ENCODE measurements around the gene DHX30. TPM values are rescaled to one million over a fixed set of nuclear protein-coding genes. Genes with fewer than 3 reads are reported as not detected.

The DHX30 gene
- total RNA-seq, 1 experiment from 2014 or later: 65.1 TPM

GRCh38 chr3:47890828-47891612 is 88.1 kb downstream of the DHX30 start:
- Histone ChIP-seq H3K4me3 (ENCODE audit: low read depth in 2 of 2, low read length in 2 of 2) (no peak overlapping the region), H3K27me3 (ENCODE audit: control insufficient read depth, insufficient read depth, low read length) (no peaks in the 10 kb centered on the region), H3K9me3 (ENCODE audit: control insufficient read depth, insufficient read depth, low read depth, low read length) (no peaks in the 10 kb centered on the region), H3K4me1 (ENCODE audit: control insufficient read depth, insufficient read depth, low read length) (no peaks in the 10 kb centered on the region), H3K36me3 (ENCODE audit: control insufficient read depth, insufficient read depth, low read length) (no peaks in the 10 kb centered on the region), H3K27ac (ENCODE audit: low read length) (no peak overlapping the region)
- TF ChIP-seq POLR2AphosphoS5 (IDR thresholded peaks at IDR 0.05; ENCODE audit: low read depth, low read length): no peak
- no peak for TF ChIP-seq SIN3A (IDR thresholded peaks at IDR 0.05; ENCODE audit: borderline replicate concordance, insufficient read depth, low read depth, low read length)
- TF ChIP-seq REST (IDR thresholded peaks at IDR 0.05; ENCODE audit: insufficient read depth in 1 of 2, low read depth in 2 of 2, low read length in 1 of 2): no peak
- TF ChIP-seq CTCF (IDR thresholded peaks at IDR 0.05): no peak
- no peak for TF ChIP-seq TCF7L2 (IDR thresholded peaks at IDR 0.05; ENCODE audit: low read depth, low read length)
- DNase-seq (ENCODE audit: low read depth, low spot score): no peak
- ChIA-PET POLR2A (interaction anchor here (0.5 kb wide), 1 partner anchor 12 kb away, joined by 12 read pairs; no protein-coding TSS in a partner anchor), CTCF (interaction anchor here (0.7 kb wide), 1 partner anchor 99 kb away, joined by 3 read pairs; no protein-coding TSS in a partner anchor)
- intact Hi-C loops (cut with micrococcal nuclease; ENCODE audit: unreplicated experiment) (no loop called here), in situ Hi-C loops (cut with HindIII; ENCODE audit: low pct_unique_long_range_greater_than_20kb, low sequenced_read_pairs) (no loop called here)
- BruUV-seq (replicated peaks): no TSS peak
- no peak for ATAC-seq

- CTCF ChIA-PET: no interaction called here
- BruUV-seq (replicated peaks): no TSS peak
- no peaks in the 10 kb centered on the region for H3K36me3 ChIP-seq (ENCODE audit: control insufficient read depth, insufficient read depth, low read length)
- intact Hi-C loops (cut with micrococcal nuclease; ENCODE audit: unreplicated experiment): no loop called here
- no peaks in the 10 kb centered on the region for H3K4me1 ChIP-seq (ENCODE audit: control insufficient read depth, insufficient read depth, low read length)
- no peaks in the 10 kb centered on the region for H3K27me3 ChIP-seq (ENCODE audit: control insufficient read depth, insufficient read depth, low read length)
- DNase-seq (ENCODE audit: low read depth, low spot score): no peak
- no peak for TF ChIP-seq TCF7L2 (IDR thresholded peaks at IDR 0.05; ENCODE audit: low read depth, low read length)
- no peak for TF ChIP-seq SIN3A (IDR thresholded peaks at IDR 0.05; ENCODE audit: borderline replicate concordance, insufficient read depth, low read depth, low read length)
- no peak for TF ChIP-seq POLR2AphosphoS5 (IDR thresholded peaks at IDR 0.05; ENCODE audit: low read depth, low read length)
- TF ChIP-seq REST (IDR thresholded peaks at IDR 0.05; ENCODE audit: insufficient read depth in 1 of 2, low read depth in 2 of 2, low read length in 1 of 2): no peak
- H3K27ac ChIP-seq (ENCODE audit: low read length): no peak overlapping the region
- in situ Hi-C loops (cut with HindIII; ENCODE audit: low pct_unique_long_range_greater_than_20kb, low sequenced_read_pairs): no loop called here
- no peak for ATAC-seq
- POLR2A ChIA-PET: interaction anchor here (0.5 kb wide), 1 partner anchor 11 kb away, joined by 12 read pairs; no protein-coding TSS in a partner anchor
- no peaks in the 10 kb centered on the region for H3K9me3 ChIP-seq (ENCODE audit: control insufficient read depth, insufficient read depth, low read depth, low read length)
- no peak overlapping the region for H3K4me3 ChIP-seq (ENCODE audit: low read depth in 2 of 2, low read length in 2 of 2)
These were observed 88.7 kb downstream of the DHX30 start for GRCh38 chr3:47891613-47892005.
